ENCODE measurements around the gene CARNS1. TPM values are rescaled to one million over a fixed set of nuclear protein-coding genes. Genes with fewer than 3 reads are reported as not detected.

CARNS1 gene
- polyA plus RNA-seq, 1 donor (not counting 4 experiments of a cell fraction or from before 2014, with no cell fraction given) = not detected

DNA sequence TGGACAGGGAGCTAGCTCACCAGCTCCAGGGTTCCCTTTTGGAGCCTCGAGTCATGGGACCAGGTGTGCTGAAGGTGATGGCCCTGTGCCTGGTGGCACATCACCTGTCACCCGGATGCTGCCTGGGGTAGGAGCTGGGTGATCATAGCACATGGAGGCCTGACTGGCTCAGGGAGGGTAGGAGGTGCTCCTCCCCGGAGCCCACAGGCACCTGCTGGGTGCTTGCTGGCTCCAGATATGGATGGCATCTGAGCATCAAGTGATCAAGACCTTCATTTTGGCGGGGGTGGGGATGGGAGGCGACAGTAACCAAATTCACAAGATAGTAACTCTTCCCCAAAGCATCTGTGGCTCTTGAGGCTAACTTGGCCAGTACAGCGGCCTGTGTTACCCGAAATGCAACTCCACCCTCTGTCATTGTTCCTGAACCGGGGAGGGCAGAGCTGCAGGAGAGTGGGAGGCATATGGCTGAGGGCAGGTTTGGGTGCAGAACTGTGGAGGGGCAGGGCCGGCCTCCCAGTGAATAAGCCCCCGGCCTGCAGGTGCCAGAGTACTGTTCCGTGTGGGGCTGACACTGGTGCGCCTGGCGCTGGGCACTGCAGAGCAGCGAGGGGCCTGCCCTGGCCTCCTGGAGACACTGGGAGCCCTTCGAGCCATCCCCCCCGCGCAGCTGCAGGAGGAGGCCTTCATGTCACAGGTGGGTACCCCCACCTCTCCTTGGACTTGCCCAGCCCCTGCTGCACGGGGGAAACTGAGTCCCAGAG is 6.9 kb upstream of the CARNS1 start:
- FAIRE-seq (no peak), DNase-seq (ENCODE audit: low read depth, low spot score) (no peak)
- H3K9me3 ChIP-seq (ENCODE audit: control insufficient read depth, low read depth, low read length) = no peaks in the 10 kb centered on the region
- no peak overlapping the region for H3K27ac ChIP-seq (ENCODE audit: control insufficient read depth, insufficient read depth, low read length)
- H3K4me1 ChIP-seq (ENCODE audit: control insufficient read depth, extremely low read depth, insufficient read depth, low read length) = no peaks in the 10 kb centered on the region
- TF ChIP-seq, protein P1, sequence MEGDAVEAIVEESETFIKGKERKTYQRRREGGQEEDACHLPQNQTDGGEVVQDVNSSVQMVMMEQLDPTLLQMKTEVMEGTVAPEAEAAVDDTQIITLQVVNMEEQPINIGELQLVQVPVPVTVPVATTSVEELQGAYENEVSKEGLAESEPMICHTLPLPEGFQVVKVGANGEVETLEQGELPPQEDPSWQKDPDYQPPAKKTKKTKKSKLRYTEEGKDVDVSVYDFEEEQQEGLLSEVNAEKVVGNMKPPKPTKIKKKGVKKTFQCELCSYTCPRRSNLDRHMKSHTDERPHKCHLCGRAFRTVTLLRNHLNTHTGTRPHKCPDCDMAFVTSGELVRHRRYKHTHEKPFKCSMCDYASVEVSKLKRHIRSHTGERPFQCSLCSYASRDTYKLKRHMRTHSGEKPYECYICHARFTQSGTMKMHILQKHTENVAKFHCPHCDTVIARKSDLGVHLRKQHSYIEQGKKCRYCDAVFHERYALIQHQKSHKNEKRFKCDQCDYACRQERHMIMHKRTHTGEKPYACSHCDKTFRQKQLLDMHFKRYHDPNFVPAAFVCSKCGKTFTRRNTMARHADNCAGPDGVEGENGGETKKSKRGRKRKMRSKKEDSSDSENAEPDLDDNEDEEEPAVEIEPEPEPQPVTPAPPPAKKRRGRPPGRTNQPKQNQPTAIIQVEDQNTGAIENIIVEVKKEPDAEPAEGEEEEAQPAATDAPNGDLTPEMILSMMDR (optimal IDR thresholded peaks at IDR 0.05 in 1 of 3, IDR thresholded peaks at IDR 0.05 in 1 of 3, conservative IDR thresholded peaks at IDR 0.05 in 1 of 3; ENCODE audit: extremely low read depth in 1 of 3, insufficient read depth in 2 of 3, low read length in 3 of 3) = no peak
- TF ChIP-seq EZH2 (IDR thresholded peaks at IDR 0.05; ENCODE audit: low read length) = no peak
- no peaks in the 10 kb centered on the region for H3K9me1 ChIP-seq (ENCODE audit: control insufficient read depth, extremely low read depth, insufficient read depth, low read length)
- dilution Hi-C loops (cut with MboI; ENCODE audit: extremely low pct_ligation_motif_present, low sequenced_read_pairs) = no loop called here
- peaks cover 6% of the 10 kb centered on the region for H3K27me3 ChIP-seq (ENCODE audit: control insufficient read depth, extremely low read depth, insufficient read depth, low read length)
- H3K9ac ChIP-seq (ENCODE audit: control insufficient read depth, extremely low read depth, insufficient read depth, low read length) = no peak overlapping the region
- no peaks in the 10 kb centered on the region for H3K36me3 ChIP-seq (ENCODE audit: control insufficient read depth in 2 of 2, extremely low read depth in 1 of 2, insufficient read depth in 2 of 2, low read length in 2 of 2)
- no peak overlapping the region for H3K4me3 ChIP-seq (ENCODE audit: control insufficient read depth in 2 of 3, extremely low read depth in 1 of 3, insufficient read depth in 2 of 3, low read depth in 1 of 3, low read length in 3 of 3)
- H4K20me1 ChIP-seq (ENCODE audit: control insufficient read depth, extremely low read depth, insufficient read depth, low read length) = no peaks in the 10 kb centered on the region
- no peak overlapping the region for H2AFZ ChIP-seq (ENCODE audit: control insufficient read depth, low read length)
- no peak overlapping the region for H3K4me2 ChIP-seq (ENCODE audit: control insufficient read depth, extremely low read depth, insufficient read depth, low read depth, low read length)
- H3K79me2 ChIP-seq (ENCODE audit: control insufficient read depth, insufficient read depth, low read length) = no peaks in the 10 kb centered on the region

DNA sequence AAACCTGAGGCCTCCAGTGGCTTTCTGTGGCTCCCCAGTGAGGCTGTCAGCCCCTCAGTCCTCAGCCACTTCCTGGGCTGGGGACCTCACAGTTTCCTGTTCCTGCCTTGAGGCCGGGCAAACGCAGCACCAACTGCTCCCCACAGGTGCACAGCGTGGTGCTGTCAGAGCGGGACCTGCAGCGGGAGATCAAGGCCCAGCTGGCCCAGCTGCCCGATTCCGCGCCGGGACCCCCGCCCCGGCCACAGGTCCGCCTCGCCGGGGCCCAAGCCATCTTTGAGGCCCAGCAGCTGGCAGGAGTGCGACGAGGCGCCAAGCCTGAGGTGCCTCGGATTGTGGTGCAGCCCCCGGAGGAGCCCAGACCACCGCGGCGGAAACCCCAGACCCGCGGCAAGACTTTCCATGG is 6.2 kb upstream of the CARNS1 start:
- dilution Hi-C loops (cut with MboI; ENCODE audit: extremely low pct_ligation_motif_present, low sequenced_read_pairs) = no loop called here
- Histone ChIP-seq H3K4me1 (ENCODE audit: control insufficient read depth, extremely low read depth, insufficient read depth, low read length) (no peaks in the 10 kb centered on the region), H2AFZ (ENCODE audit: control insufficient read depth, low read length) (no peak overlapping the region), H3K9me1 (ENCODE audit: control insufficient read depth, extremely low read depth, insufficient read depth, low read length) (no peaks in the 10 kb centered on the region), H3K9me3 (ENCODE audit: control insufficient read depth, low read depth, low read length) (no peaks in the 10 kb centered on the region), H3K4me3 (ENCODE audit: control insufficient read depth in 2 of 3, extremely low read depth in 1 of 3, insufficient read depth in 2 of 3, low read depth in 1 of 3, low read length in 3 of 3) (no peak overlapping the region), H3K79me2 (ENCODE audit: control insufficient read depth, insufficient read depth, low read length) (no peaks in the 10 kb centered on the region), H3K9ac (ENCODE audit: control insufficient read depth, extremely low read depth, insufficient read depth, low read length) (no peak overlapping the region), H3K4me2 (ENCODE audit: control insufficient read depth, extremely low read depth, insufficient read depth, low read depth, low read length) (no peak overlapping the region), H3K36me3 (ENCODE audit: control insufficient read depth in 2 of 2, extremely low read depth in 1 of 2, insufficient read depth in 2 of 2, low read length in 2 of 2) (no peaks in the 10 kb centered on the region), H4K20me1 (ENCODE audit: control insufficient read depth, extremely low read depth, insufficient read depth, low read length) (no peaks in the 10 kb centered on the region), H3K27me3 (ENCODE audit: control insufficient read depth, extremely low read depth, insufficient read depth, low read length) (peaks cover 6% of the 10 kb centered on the region), H3K27ac (ENCODE audit: control insufficient read depth, insufficient read depth, low read length) (no peak overlapping the region)
- no peak for FAIRE-seq
- TF ChIP-seq, protein P1 (optimal IDR thresholded peaks at IDR 0.05 in 1 of 3, IDR thresholded peaks at IDR 0.05 in 1 of 3, conservative IDR thresholded peaks at IDR 0.05 in 1 of 3; ENCODE audit: extremely low read depth in 1 of 3, insufficient read depth in 2 of 3, low read length in 3 of 3) = no peak
- TF ChIP-seq EZH2 (IDR thresholded peaks at IDR 0.05; ENCODE audit: low read length) = no peak
- no peak for DNase-seq (ENCODE audit: low read depth, low spot score)

Measured in keratinocyte (primary cell).